8988T (cell line): ENCODE measurements around the gene HDAC5.
A peak's percentile ranks its signal among the peaks of the same experiment; 100 is the strongest.
"Not testable (repeated sequence)": the region's sequence is repeated elsewhere in the genome, so short reads cannot be mapped to it uniquely, and the experiment has no call there.

ENCODE experiments used
- DNase-seq: peaks from one replicate; pipeline ENCODE4 v3.0.0; 2011

Gene HDAC5

DNA sequence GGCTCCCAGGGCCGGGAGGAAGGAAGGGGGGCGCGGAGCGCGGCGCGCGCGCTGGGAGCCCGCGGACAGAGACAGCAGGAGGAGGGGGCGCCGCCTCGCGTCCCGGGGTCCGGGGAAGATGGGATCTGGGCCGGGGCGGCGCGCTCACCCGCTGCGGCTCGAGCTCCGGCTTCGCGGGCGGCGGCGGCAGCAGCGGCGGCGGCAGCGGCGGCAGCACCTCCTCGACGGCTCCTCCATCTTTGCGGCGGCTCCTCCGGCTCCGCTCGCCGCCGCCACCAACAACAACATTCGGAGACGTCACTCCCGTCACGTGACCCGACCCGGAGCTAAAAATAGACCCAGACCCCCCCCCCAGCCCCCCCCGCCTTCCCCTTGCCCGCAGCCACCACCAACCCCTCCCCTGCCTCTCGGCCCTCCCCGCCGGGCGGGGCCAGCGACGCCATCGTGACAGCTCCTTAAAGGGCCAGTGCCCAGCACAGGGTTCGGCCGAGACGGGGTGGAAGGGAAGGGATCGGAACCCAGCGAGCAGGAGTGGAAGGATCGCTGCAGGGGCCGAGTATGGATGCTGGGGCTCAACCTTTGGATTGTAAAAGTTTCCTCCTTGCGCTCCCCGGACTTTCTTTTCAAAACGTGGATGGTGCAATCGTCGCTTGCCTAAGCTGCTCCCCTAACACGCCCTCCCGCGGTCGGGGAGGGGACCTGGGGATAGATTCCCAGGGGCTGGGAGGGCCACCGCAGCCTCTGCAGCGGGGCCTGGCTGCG is at the start of gene HDAC5:
TSS of gene HDAC5 (minus strand) at position 286 of the 762 bp plus-strand sequence. CDS start 6,126 bp downstream, outside the sequence.
- DNase-seq: peak; percentile 72

DNA sequence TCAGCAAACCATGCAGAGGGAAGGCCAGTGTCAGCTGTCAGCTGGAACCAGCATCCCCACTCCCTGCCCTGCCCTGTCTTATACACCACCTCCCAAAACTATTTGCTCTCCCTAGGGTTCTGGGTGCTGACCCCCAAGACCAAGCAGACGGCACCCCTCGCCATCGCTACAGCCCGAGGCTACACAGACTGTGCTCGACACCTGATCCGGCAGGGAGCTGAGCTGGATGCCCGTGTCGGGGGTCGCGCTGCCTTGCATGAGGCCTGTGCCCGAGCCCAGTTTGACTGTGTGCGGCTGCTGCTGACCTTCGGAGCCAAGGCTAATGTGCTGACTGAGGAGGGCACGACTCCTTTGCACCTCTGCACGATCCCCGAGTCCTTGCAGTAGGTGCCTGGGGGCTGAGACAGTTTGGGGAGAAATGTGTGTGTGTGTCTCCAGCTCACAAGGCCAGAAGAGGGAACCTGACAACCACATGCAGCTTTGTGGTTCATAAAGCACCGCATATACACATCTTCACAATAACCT is 48.6 kb upstream of the HDAC5 start:
- DNase-seq: no peak

DNA sequence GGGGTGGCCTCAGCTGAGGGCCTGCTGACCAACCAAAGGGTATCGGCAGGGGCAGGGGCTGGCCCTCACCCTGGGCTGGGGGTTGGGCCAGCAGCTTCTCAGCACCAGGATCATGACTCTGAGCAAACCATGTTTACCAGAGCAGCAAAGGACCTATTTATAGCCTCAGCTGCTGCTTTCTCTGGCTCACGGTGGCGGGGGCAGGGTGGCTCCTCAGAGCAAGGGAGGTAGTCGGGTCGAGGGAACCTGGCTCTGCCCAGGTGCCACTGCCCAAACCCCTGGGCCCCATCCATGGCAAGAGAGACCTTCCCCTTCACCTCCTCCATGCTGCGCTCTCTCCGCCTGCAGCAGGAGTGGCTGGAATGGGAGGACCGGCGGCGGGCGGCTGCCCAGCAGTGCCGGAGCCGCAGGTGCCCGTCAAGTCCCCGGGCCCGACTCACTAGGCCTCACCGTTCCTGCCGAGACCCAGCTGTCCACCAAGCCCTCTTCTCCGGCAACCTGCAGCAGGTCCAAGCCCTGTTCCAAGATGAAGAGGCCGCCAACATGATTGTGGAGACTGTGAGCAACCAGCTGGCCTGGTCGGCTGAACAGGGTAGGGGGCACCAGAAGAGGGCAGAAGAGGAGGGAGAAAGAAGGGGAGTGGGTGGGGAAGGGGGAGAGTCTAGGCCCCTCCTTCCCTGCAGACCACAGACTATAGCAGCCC is 47.2 kb upstream of the HDAC5 start, which contains the start of gene ASB16:
TSS of gene ASB16 (plus strand) at position 206 of the 703 bp plus-strand sequence. CDS start at position 292, 86 bp downstream.
- no peak for DNase-seq

DNA sequence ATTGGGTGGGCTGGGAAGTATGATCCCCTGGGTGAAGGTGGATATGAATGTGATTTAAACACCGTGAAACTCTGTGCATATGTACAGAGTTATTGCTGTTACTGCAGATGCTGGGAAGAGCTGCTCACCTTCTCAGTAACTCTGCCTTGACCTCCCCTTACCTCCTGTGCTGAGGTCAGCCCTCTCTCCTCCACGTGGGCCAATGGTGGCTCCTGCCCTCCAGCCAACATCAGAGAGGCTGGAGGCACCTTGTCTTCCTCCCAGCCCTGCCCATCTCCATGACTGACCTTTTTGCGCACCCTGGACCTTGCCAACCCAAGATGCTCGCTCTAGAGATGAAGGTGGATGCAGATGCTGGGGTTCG is 46.7 kb upstream of the HDAC5 start:
- no peak for DNase-seq

DNA sequence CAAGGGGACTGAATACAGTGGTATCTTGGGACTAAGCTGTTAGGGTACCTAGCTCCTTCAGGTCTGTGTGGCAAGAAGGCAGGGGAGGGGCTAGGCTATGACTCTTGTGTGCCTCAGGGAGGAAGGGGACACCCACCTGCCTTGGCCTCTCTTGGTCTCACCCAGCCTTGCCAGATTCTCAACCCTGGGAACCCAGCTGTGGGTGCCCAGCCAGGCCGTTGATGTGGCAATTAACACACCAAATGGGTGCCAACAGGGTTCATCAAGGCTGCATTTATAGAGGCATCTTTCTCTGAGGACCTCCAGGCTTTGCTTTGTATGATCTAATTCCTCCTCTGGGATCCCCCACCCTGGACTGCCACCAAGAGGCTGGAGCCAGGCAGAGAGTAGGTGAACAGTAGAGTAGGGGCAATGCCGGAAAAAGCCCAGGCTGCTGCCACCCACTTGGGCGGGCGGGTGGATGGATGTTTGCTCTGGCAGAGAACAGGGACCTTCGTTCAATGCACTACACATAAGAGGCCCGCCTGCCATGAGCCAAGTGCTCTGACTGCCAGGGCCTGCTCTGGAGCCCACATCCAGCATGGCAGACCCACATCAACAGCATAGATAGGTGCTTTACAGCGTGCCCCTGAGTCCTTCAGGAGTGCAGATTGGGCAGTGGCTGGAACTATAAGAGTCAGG is 43.9 kb upstream of the HDAC5 start:
- DNase-seq: no peak

DNA sequence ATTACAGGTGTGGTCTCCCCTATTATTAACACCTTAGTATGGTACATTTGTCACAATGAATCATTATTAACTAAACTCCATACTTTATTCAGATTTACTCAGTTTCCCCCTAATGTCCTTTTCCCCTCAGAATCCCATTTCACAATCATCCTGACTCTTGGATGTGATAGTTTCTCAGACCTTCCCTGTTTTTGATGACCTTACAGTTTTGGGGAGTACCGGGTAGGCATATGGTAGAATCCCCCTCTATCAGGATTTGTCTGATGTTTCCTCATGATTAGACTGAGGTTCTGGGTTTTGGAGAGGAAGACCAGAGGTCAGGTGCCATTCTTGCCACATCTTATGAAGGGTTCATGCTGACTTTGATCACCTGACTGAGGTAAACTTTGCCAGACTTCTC is 41.0 kb upstream of the HDAC5 start:
- no peak for DNase-seq

DNA sequence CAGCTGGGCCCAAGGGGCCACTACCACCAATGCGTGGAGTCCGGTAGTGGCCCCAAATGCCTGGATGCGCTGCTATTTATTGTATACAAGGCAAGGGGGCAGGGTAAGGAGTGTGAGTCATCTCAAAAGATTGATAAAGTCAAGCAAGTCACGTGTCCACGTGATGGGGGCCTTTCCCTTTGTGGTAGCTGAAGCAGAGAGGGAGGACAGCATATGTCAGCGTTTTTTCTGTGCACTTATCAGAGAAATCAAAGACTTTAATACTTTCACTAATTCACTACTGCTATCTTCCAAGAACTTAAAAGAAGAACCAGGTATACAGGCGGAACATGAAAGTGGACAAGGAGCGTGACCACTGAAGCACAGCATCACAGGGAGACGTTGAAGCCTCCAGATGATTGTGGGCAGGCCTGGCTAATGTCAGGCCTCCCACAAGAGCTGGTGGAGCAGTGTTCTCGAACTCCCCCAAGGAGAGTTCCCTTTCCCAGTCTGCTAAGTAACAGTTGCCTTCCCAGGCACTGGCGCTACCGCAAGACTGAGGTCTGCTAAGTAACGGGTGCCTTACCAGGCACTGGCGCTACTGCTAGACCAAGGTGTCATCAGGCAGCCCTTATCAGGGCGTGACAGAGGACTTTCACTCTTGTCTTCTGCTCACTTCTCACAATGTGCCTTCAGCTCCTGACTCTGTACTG is 36.2 kb upstream of the HDAC5 start:
- DNase-seq: no peak

DNA sequence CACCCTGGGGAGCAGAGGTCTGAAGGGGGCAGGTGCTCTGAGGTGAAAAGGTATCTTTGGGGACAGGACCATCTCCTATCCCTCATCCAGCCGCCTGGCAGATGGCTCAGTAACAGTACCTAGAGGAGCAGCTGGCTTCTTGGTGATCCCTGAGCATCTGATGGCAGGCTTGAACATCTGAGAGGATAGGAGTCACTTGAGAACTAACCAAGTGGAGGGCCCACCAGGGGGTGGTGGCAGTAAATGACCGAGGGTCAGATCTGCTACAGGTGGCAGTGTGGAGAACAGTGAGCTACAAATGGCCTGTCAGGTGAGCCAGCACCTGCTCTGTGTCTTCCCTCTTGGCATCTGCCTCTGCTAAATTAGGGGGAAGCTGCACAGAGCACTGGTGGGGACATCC is 32.0 kb upstream of the HDAC5 start:
- no peak for DNase-seq

DNA sequence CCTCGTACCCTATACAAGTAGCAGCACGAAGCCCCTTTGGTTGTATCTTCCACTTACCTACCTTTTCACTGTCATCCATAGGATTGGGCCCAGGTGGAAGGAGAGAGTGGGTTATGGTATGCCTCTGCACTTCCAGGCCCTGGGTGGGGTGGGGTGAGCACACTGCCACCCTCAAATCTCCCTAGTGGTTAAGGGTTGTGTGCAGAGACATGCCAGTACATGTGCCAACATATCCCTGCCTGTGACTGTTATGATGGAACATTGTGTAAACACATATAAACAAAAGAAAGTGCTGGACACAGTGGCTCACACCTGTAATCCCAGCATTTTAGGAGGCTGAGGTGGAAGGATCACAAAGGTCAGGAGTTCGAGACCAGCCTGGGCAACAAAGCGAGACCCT is 29.4 kb upstream of the HDAC5 start:
- DNase-seq: no peak

DNA sequence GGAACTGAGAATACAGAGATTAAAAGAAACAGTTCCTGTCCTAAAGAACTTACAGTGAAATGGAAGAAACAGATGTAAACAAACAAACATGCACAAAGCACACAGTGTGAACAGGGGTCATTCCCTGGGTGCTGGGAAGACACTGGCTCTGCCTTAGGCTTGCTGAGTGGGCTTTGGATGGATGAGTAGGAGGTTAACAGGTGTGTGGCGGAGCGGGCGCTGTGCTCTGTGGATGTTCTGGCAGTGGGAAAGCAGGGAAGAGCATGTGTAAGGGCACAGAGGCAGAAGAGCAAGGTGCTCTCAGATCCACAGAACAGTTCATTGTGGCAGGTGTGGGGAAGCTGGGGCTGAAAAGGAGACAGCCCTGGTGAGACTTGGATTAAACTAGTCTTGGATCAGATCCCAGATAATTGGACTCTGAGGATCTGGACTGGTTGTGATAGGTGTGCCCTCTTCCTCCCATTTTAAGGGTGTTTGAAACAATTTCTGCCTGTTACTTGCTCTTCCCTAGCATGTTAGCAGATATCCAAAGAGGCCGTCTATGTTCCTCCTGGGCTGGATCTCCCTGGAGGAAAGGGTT is 26.4 kb upstream of the HDAC5 start:
- DNase-seq: no peak

DNA sequence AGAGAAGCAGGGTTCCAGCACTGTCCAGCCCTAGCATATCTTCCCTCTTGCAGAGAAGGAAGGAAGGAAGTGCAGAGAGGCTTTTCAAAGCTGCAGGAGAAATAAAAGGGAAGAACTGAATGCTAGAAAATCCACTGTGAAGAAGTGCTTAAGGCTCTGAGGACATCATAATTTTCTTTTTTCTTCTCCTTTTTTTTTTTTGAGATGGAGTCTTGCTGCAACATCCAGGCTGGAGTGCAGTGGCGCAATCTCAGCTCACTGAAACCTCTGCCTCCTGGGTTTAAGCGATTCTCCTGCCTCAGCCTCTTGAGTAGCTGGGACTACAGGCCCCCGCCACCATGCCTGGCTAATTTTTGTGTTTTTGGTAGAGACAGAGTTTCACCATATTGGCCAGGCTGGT is 25.6 kb upstream of the HDAC5 start:
- DNase-seq: not testable (repeated sequence)

DNA sequence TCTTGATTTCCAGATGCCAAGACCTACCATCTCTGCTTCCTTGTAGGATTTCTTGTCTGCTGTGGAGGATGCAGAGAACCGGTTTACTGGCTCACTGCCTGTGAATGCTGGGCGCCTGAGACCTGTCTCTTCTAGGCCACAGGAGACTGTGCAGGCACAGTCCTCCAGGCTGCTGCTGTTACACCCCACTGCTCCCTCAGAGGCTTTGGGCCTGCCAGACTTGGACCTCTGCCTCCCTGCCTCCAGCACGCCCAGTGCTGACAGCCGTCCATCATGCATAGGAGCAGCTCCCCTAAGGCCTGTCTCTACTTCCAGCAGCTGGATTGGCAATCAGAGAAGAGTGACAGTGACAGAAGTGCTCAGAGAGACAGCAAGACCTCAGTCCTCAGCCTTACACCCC is 24.4 kb upstream of the HDAC5 start:
- DNase-seq: no peak

DNA sequence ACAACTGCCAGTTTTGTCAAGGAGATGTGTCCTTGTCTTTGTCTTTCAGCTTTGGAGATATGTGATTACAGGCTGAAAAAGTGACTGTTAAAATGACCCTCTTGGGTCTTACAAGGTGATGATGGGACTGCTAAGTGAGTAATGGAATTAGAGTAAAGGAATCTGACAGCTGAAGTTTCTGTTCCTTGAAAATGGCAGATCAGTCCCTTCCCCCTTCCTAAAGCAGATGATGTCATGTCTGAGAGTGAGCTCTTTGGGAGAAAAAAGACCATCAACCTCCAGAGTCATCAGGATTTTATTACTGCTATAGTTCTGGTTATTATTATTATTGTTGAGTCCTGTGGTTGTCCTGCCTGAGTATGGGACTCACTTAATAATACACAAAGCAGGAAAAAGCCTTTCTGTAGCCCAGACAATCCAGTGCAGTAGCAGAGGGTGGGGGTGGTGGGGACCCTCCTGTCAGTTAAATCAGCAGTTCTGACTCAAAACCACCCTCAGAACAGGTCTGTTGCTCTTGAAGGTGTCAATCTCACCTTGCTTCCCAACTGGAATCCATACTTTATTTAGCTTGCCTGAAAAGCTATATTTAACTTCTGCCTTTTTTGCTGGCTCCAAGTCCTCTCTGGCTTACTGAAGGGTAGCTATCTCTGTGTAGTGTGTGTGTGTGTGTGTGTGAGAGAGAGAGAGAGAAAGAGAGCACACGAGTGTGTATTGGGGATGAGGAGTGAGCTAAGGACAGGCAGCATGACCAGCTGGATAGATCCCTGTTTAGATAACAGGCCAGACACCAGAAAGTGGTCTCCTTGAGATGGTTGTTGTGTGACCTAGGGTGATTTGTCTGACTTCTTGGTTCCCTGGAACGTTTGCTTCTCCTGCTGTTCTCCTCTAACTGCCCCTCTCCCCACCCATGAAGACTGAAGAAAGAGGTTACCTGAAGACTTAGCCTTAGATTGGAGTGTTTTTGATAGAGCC is 23.2 kb upstream of the HDAC5 start:
- DNase-seq: no peak

DNA sequence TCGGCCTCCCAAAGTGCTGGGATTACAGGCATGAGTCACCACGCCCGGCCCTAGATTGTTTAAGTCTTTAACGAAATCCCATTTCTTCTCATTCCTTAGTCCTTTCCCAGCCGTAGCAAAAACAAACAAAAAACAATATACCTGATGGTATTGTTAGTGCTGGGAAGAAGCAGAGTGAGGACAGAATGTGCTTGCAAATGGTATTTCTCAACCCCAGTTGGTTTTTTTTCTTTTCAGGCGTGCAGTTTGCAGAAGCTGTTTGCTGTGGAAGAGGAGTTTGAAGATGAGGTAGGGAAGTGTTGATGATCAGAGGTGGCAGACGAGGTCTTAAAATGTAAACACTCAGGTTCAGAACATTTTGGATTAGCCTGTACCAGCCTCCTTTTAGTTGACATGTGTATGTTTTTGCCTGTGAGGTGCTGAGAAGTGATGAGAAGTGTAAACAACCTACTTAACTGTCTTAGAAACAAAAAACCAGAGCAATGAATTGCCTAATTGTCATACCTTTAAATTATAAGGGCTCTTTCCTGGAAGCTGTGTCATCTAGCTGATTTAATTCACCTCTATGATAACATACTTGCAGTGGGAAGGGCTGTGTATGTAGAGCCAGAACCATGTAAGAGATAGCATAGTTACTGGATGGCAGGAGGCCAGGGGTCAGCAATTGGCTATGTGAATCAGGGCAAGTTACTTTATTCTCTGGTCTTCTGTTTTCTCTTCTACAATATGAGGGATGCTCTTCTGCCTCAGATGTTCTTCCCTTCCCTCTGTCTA is 21.7 kb upstream of the HDAC5 start:
- no peak for DNase-seq

DNA sequence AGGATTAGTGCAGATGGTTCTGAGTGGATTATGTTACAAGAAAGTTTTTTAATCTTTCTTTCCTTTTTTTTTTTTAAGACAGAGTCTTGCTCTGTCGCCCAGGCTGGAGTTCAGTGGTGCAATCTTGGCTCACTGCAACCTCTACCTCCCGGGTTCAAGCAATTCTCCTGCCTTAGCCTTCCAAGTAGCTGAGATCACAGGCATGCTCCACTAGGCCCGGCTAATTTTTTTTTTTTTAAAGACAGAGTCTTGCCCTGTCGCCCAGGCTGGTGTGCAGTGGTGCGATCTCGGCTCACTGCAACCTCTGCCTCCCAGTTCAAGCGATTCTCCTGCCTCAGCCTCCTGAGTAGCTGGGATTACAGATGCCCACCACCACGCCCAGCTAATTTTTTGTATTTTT is 20.5 kb upstream of the HDAC5 start:
- DNase-seq: not testable (repeated sequence)

DNA sequence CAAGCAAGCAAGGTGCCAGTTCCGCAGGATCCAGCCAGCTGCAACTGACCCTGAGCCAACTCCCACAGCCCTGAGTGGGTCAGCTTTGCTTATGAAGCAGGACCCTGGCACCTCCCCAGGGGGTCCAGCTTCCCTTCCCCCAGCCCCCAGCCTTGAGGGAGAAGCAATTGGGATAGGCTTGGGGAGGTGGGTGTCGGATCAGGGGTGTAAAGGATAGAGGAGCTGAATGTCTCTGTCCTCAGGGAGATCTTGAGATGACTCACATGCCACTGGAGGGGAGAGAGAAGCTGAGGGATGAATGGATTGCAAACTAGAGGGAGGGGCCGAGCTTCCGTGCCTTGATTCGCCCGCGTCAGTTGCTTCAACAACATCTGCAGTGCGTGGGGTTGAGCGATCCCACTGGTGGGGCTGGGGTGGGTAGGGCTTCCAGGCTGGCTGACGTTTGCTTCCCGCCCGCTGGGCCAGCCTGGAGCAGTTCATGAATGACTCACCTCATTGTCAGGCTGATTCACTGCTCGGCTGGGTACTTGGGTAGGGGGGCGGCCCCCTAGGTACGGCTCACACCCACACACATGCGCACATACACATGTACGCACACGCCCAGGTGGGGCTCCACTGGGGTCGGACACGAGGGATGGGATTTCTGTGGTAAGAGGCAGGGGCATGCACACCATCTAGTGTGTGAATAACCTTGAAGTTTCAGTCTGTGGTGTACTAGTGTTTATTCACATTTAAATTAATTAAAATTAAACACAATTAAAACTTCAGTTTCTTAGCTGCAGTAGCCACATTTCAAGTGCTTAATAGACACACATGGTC is 14.7 kb upstream of the HDAC5 start:
- DNase-seq: peak; percentile 79

DNA sequence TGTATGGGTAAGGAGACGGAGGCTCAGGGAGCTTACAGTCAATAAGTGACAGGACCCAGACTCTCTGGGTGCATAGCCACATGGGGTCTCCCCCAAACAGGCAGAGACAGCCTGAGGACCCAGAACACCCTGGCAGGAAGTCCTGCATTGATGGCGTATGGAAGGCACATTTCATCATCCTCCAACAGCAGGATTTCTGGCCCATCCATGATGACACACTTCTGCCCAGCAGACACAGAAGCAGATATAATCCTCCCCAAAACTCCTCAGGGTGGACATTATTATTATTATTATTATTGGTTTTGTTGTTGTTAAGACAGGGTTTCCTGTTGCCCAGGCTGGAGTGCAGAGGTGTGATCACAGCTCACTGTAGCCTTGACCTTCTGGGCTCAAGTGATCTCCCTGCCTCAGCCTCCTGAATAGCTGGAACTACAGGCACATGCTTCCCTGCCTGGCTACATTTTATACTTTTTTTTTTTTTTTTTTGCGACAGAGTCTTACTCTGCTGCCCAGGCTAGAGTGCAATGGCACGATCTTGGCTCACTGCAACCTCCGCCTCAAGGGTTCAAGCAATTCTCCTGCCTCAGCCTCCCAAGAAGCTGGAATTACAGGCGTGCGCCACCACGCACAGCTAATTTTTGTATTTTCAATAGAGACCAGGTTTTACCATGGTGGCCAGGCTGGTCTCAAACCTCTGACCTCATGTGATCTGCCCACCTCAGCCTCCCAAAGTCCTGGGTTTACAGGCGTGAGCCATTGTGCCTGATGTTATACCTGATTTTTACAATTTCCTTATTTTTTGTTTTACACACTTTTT is 11.5 kb upstream of the HDAC5 start:
- no peak for DNase-seq

DNA sequence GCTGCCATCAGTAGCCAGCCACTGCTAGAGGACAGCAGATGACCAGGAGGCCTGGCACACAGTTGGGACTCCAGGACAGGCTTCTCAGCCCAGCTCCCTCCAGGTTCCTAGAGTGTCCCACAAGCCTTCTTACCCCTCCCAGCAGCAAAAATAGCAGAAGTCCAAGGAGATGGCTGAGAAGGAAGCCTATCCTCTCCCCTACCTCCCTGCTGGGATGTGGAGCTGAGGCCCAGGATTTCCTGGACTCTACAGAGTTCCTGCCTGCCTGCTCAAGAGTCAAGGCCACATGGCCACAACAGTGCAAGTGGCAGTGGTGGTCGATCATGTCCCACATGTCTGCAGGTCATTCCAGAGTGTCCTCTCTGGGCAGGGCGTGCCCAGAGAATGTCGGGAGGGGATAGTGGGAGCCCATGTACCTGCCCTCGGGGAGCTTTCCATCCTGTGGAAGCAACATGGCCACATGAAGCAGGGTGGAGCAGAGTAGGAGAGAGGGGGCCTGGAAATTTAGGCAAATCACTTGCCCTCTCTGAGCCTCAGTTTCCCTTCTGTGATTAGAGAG is 10.6 kb upstream of the HDAC5 start:
- no peak for DNase-seq
